Heart right ventricle (tissue), 16 donors: ENCODE measurements around the gene PLXNB2. TPM values are rescaled to one million over a fixed set of nuclear protein-coding genes. Genes with fewer than 3 reads are reported as not detected.
"Not testable (repeated sequence)": the region's sequence is repeated elsewhere in the genome, so short reads cannot be mapped to it uniquely, and the experiment has no call there.

Experiments used
- ATAC-seq, 8 donors: fragments of 200-7000 bp; cut with Tn5 transposase; one replicate each; pipeline ENCODE4 v1.9.1; 2020; ENCODE audit warnings: mild to moderate bottlenecking in 8 of 8, moderate library complexity in 8 of 8, moderate number of reproducible peaks in 1 of 8
- DNase-seq, 2 donors: peaks; one replicate each; pipeline ENCODE4 v3.0.0-alpha.2; 2020
- H3K27ac ChIP-seq, 10 donors: fragments of 200-600 bp; sonication (generic) in 2 of 10; one replicate each; pipeline versions ENCODE4 v1.5.0 to v1.8.0; 2020 to 2022; ENCODE audit warnings: mild to moderate bottlenecking in 3 of 10
- H3K27me3 ChIP-seq, 7 donors: fragments of 200-600 bp; one replicate each; pipeline ENCODE4 v1.8.0; 2021 to 2022; ENCODE audit warnings: mild to moderate bottlenecking in 2 of 7
- H3K36me3 ChIP-seq, 9 donors: fragments of 200-600 bp; sonication (generic) in 1 of 9; one replicate each; pipeline versions ENCODE4 v1.5.0 to v1.8.0; 2020 to 2022; ENCODE audit warnings: mild to moderate bottlenecking in 2 of 9
- H3K4me1 ChIP-seq, 9 donors: fragments of 200-600 bp; sonication (generic) in 1 of 9; one replicate each; pipeline versions ENCODE4 v1.5.0 to v1.8.0; 2020 to 2022; ENCODE audit warnings: mild to moderate bottlenecking in 4 of 9
- H3K4me3 ChIP-seq, 10 donors: fragments of 200-600 bp; sonication (generic) in 2 of 10; one replicate each; pipeline versions ENCODE4 v1.5.0 to v1.8.0; 2020 to 2022; ENCODE audit warnings: mild to moderate bottlenecking in 7 of 10, moderate library complexity in 2 of 10
- H3K9me3 ChIP-seq, 11 donors: fragments of 200-600 bp in 10 of 11; sonication (generic) in 2 of 11; one replicate each; pipeline versions ENCODE4 v1.5.0 to v1.8.0; 2013 to 2022; ENCODE audit warnings: mild to moderate bottlenecking in 2 of 11, control low read depth in 1 of 11, moderate library complexity in 1 of 11
- CTCF ChIP-seq, 9 donors: fragments of 200-600 bp; sonication (generic) in 2 of 9; IDR thresholded peaks; one replicate each; pipeline versions ENCODE4 v1.5.0 to v1.8.0; 2021 to 2022; ENCODE audit warnings: antibody characterized with exemption in 9 of 9, mild to moderate bottlenecking in 5 of 9, moderate library complexity in 1 of 9
- WGBS, 2 donors: extraction: QIAGEN DNeasy Blood & Tissue Kit; methylation state at CpG; one replicate each; pipeline ENCODE4 v1.1.7; 2013; ENCODE audit warnings: inconsistent platforms in 1 of 2; 5-methylcytosine and 5-hydroxymethylcytosine counted together
- intact Hi-C, 10 donors: fragments of 100-400 bp; cut with DNase I; formaldehyde crosslinking; loops; one replicate each; pipeline versions ENCODE4 v1.11.1 to v1.14.2; 2022
- polyA plus RNA-seq, 2 donors: library from polyadenylated mRNA; stranded (reverse); fragments of 200-250 nt; gene quantifications; one replicate each; pipeline ENCODE4 v1.2.3, GENCODE V29; 2013
- total RNA-seq, 10 donors: library from RNA; stranded (reverse); fragmentation: NEBNext Ultra II Directional in 3 of 10; extraction: Animal tissue kit (Norgen Biotek cat#: 25700) in 3 of 10; gene quantifications; one replicate each; pipeline versions ENCODE4 v1.2.1 to v1.2.4, GENCODE V29; 2021 to 2023
- donor health status: Arrhythmogenic right ventricular cardiomyopathy.
- donor health status: ischemic (EF 13 %, LVEDD 7.1; RV severe dilation, severe dysfunction).
- donor health status: healthy with polysubstance abuse.
- donor health status: DM: no; HTN: yes; CAD: no.
- donor health status: DM: no; HTN: no; CAD: no.
- donor health status: ischemic (EF 25% LVEDD 6.9; RV normal size, moderate dysfunction).
- donor health status: ischemic (EF 25% LVEDD 5.7; RV mildly dilated, moderate dysfunction).
- donor health status: healthy.
- donor health status: DM: yes; HTN: yes; CAD: no.
- donor health status: Ischemic cardiomyopathy.
- donor health status: ischemic (EF 35%, LVEDD 5.7; RV mildly dilated, moderate dysfunction).
- donor health status: nonischemic (EF 11% LVEDD 7.7; RV severe dilation, severe dysfunction).
- donor health status: DM: yes; HTN: yes; CAD: no.
- donor health status: PGD.
- donor health status: ischemic (EF 29% LVEDD 5.4; RV normal size, mild dysfunction).
- donor health status: nonischemic (EF 23%, LVEDD 6.1; RV moderate dilation, normal function).

PLXNB2 gene
- total and polyA plus RNA-seq, 12 donors: 33.5 to 101 (median 57.8) TPM

GRCh38 chr22:50274771-50275170 lies 32.7 kb downstream of the PLXNB2 start:
- peaks cover 0 to 30% (median 0%) of the 10 kb centered on the region in 7 donors for H3K27me3 ChIP-seq

GRCh38 chr22:50274311-50274710 lies 33.1 kb downstream of the PLXNB2 start:
- WGBS, 2 donors: 26 to 29% methylated on average over 7 of the region's 7 CpGs
- peak in 4 of 8 donors; percentile 6 to 40 (median 24) for ATAC-seq
- Histone ChIP-seq H3K4me3 (no peak overlapping the region), H3K27ac (peak overlapping the region in 2 of 10 donors; percentile 31 to 51), H3K9me3 (no peaks in the 10 kb centered on the region), H3K27me3 (peaks cover 0 to 34% (median 0%) of the 10 kb centered on the region in 7 donors), H3K36me3 (peaks cover 0 to 49% (median 31%) of the 10 kb centered on the region in 9 donors), H3K4me1 (peaks cover 14 to 41% (median 34%) of the 10 kb centered on the region in 9 donors)
- peak; percentile 48 to 57 for DNase-seq
- intact Hi-C loops: loop anchor here in 5 of 10 donors (1.0 to 5.0 kb wide), 4 partner anchors 33 to 68 kb away; partner anchors contain the start of genes PPP6R2 (in 3 of the 5), DENND6B (in 1 of the 5) and PLXNB2 (in 1 of the 5)
- TF ChIP-seq CTCF (IDR thresholded peaks at IDR 0.05): peak; percentile 5 to 52 (median 20)

More at GRCh38 chr22:50274771-50275170, 32.7 kb downstream of the PLXNB2 start:
- H3K36me3 ChIP-seq: peaks cover 0 to 54% (median 35%) of the 10 kb centered on the region in 9 donors
- WGBS, 2 donors: 69 to 71% methylated on average over 7 of the region's 7 CpGs
- no peak overlapping the region for H3K4me3 ChIP-seq
- no peaks in the 10 kb centered on the region for H3K9me3 ChIP-seq
- ATAC-seq (no peak), DNase-seq (no peak)
- H3K4me1 ChIP-seq: peaks cover 13 to 36% (median 29%) of the 10 kb centered on the region in 9 donors
- TF ChIP-seq CTCF (IDR thresholded peaks at IDR 0.05): no peak
- intact Hi-C loops: loop anchor here in 8 of 10 donors (1.0 to 5.0 kb wide), 6 partner anchors 33 to 68 kb away; partner anchors contain the start of genes DENND6B (in 3 of the 8), PPP6R2 (in 3 of the 8) and PLXNB2 (in 1 of the 8)
- H3K27ac ChIP-seq: peak overlapping the region in 1 of 10 donors; percentile 10

GRCh38 chr22:50273781-50274180 lies 33.7 kb downstream of the PLXNB2 start:
- Histone ChIP-seq H3K27me3 (peaks cover 0 to 40% (median 0%) of the 10 kb centered on the region in 7 donors), H3K4me1 (peaks cover 14 to 46% (median 36%) of the 10 kb centered on the region in 9 donors), H3K27ac (peak overlapping the region in 2 of 10 donors; percentile 31 to 51), H3K36me3 (peaks cover 0 to 44% (median 25%) of the 10 kb centered on the region in 9 donors)
- DNase-seq, H3K9me3 ChIP-seq, ATAC-seq, H3K4me3 ChIP-seq: not testable (repeated sequence)
- WGBS, 2 donors: 73 to 86% methylated on average over 10 of the region's 10 CpGs
- intact Hi-C loops: loop anchor here in 5 of 10 donors (1.0 to 5.0 kb wide), 4 partner anchors 34 to 69 kb away; partner anchors contain the start of genes PPP6R2 (in 3 of the 5), DENND6B (in 1 of the 5) and PLXNB2 (in 1 of the 5)

DNA sequence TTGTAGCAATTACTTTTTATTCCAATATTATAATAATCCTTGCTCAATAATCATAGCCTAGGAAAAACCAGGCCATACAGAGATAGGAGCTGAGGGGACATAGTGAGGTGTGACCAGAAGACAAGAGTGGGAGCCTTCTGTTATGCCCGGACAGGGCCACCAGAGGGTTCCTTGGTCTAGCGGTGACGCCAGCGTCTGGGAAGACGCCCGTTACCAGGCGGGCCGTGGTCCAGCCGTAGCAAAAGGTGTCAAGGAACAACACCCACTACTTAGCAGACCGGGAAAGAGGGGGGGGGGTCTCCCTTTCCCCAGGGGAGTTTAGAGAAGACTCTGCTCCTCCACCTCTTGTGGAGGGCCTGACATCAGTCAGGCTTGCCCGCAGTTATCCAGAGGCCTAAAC lies 34.1 kb downstream of the PLXNB2 start:
- Histone ChIP-seq H3K4me1 (peaks cover 14 to 50% (median 39%) of the 10 kb centered on the region in 9 donors), H3K36me3 (peaks cover 0 to 40% (median 22%) of the 10 kb centered on the region in 9 donors), H3K27me3 (peaks cover 0 to 44% (median 0%) of the 10 kb centered on the region in 7 donors)
- not testable (repeated sequence) for ATAC-seq, H3K27ac ChIP-seq, H3K4me3 ChIP-seq, H3K9me3 ChIP-seq, DNase-seq
- intact Hi-C loops: loop anchor here in 3 of 10 donors (5.0 kb wide), 2 partner anchors 34 to 69 kb away; partner anchors contain the start of genes PPP6R2 (in 3 of the 3) and PLXNB2 (in 1 of the 3)
- TF ChIP-seq CTCF (IDR thresholded peaks at IDR 0.05): peak in 2 of 9 donors; percentile 11 to 21
- WGBS, 2 donors: 50 to 61% methylated on average over 11 of the region's 11 CpGs
